Measurements from ENCODE around the gene SERTAD4. TPM values are rescaled to one million over a fixed set of nuclear protein-coding genes. Genes with fewer than 3 reads are reported as not detected.

SERTAD4 gene
- total RNA-seq, 1 experiment from 2014 or later, result 3.9 TPM

DNA sequence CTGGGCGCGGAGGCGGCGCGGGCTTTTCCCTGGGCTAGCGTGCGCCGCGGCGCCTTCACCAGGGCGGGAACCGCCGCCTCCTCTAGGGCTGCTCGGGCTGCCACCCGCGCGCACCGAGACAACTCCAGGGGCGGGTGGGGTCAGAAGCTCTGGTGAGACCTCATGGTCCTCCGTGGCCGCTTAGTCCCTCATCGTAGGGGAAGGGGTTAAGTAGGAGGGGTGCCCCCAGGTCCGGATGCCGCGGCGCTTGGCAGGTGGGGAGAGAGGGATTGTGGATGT lies 559 bp downstream of the SERTAD4 start:
- peak overlapping the region; percentile 22 for H3K4me2 ChIP-seq (ENCODE audit: insufficient read depth, insufficient read length, low read length)
- DNase-seq, result no peak
- no peak overlapping the region for H3T11ph ChIP-seq (ENCODE audit: low read length)
- H3K14ac ChIP-seq (ENCODE audit: insufficient read depth, low read length), result no peak overlapping the region
- no peak overlapping the region for H4K5ac ChIP-seq (ENCODE audit: insufficient read length, low read depth, low read length)
- H2BK12ac ChIP-seq (ENCODE audit: insufficient read length, low read depth, low read length), result no peak overlapping the region
- no peak overlapping the region for H2BK20ac ChIP-seq (ENCODE audit: low read depth, low read length, poor library complexity, severe bottlenecking)
- Mint-ChIP-seq H3K36me3 (ENCODE audit: insufficient read depth in 1 of 3, low read depth in 3 of 3) (no peaks in the 10 kb centered on the region), H3K27ac (no peak overlapping the region), H3K9me3 (no peaks in the 10 kb centered on the region), H3K27me3 (ENCODE audit: low read depth) (peaks cover 32% of the 10 kb centered on the region), H3K4me1 (peaks cover 23 to 37% of the 10 kb centered on the region in 2 experiments), H3K4me3 (peak overlapping the region; percentile 63 to 79)
- no peak overlapping the region for H3K18ac ChIP-seq (ENCODE audit: insufficient read length, low read depth, low read length)
- WGBS (ENCODE audit: extremely low coverage, insufficient read length, low lambda C conversion rate), result no CpG with 5 or more reads among the region's 26 CpGs
- H4K91ac ChIP-seq (ENCODE audit: insufficient read length, low read depth, low read length), result no peak overlapping the region
- no peak overlapping the region for H3K27ac ChIP-seq (ENCODE audit: insufficient read length, low read depth, low read length)
- H3K79me1 ChIP-seq (ENCODE audit: insufficient read depth, low read depth, low read length, poor library complexity, severe bottlenecking), result no peaks in the 10 kb centered on the region
- peaks cover 12% of the 10 kb centered on the region for H3K23me2 ChIP-seq (ENCODE audit: insufficient read length, low read depth, low read length, poor library complexity, severe bottlenecking)
- H3K23ac ChIP-seq (ENCODE audit: insufficient read length, low read depth, low read length), result no peak overlapping the region
- no peak overlapping the region for H3K4ac ChIP-seq (ENCODE audit: low read depth, low read length)
- TF ChIP-seq, protein P1, sequence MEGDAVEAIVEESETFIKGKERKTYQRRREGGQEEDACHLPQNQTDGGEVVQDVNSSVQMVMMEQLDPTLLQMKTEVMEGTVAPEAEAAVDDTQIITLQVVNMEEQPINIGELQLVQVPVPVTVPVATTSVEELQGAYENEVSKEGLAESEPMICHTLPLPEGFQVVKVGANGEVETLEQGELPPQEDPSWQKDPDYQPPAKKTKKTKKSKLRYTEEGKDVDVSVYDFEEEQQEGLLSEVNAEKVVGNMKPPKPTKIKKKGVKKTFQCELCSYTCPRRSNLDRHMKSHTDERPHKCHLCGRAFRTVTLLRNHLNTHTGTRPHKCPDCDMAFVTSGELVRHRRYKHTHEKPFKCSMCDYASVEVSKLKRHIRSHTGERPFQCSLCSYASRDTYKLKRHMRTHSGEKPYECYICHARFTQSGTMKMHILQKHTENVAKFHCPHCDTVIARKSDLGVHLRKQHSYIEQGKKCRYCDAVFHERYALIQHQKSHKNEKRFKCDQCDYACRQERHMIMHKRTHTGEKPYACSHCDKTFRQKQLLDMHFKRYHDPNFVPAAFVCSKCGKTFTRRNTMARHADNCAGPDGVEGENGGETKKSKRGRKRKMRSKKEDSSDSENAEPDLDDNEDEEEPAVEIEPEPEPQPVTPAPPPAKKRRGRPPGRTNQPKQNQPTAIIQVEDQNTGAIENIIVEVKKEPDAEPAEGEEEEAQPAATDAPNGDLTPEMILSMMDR (conservative IDR thresholded peaks at IDR 0.05), result no peak
- H2AK5ac ChIP-seq (ENCODE audit: insufficient read length, low read length), result no peak overlapping the region
- H4K8ac ChIP-seq (replicated peaks; ENCODE audit: insufficient read length, low read depth, low read length), result no peak overlapping the region
- H3K9me3 ChIP-seq (ENCODE audit: control insufficient read depth, low read depth, low read length), result no peaks in the 10 kb centered on the region
- no peak overlapping the region for H2AFZ ChIP-seq (ENCODE audit: low read length)
- no peak overlapping the region for H2BK5ac ChIP-seq (ENCODE audit: insufficient read length, low read length)
- no peaks in the 10 kb centered on the region for H4K20me1 ChIP-seq (ENCODE audit: control insufficient read depth, insufficient read depth, insufficient read length)
- H3K79me2 ChIP-seq (ENCODE audit: insufficient read depth, low read length), result no peaks in the 10 kb centered on the region
- no peak overlapping the region for H3K9ac ChIP-seq (ENCODE audit: extremely low read depth, insufficient read length, low read length)
- H3K4me1 ChIP-seq (ENCODE audit: insufficient read depth, low read length), result peaks cover 9% of the 10 kb centered on the region; the same call in 1 of the 2 replicates
- H2BK15ac ChIP-seq (ENCODE audit: low read depth, low read length), result no peak overlapping the region
- H3K27me3 ChIP-seq (ENCODE audit: insufficient read depth, low read length), result peaks cover 3% of the 10 kb centered on the region; the same call in 1 of the 2 replicates
- no peak overlapping the region for H2BK120ac ChIP-seq (ENCODE audit: low read depth, low read length, poor library complexity, severe bottlenecking)
- H3K56ac ChIP-seq (ENCODE audit: insufficient read length, low read depth, low read length), result no peak overlapping the region

Data from H9 (cell line).